HepG2 (cell line): Measurements from ENCODE around the gene TSEN54. TPM values are rescaled to one million over a fixed set of nuclear protein-coding genes. Genes with fewer than 3 reads are reported as not detected.
"Not testable (repeated sequence)": the region's sequence is repeated elsewhere in the genome, so short reads cannot be mapped to it uniquely, and the experiment has no call there.

Source experiments
- ATAC-seq: fragments of 200-7000 bp; cut with Tn5 transposase; 3 replicates; pipeline ENCODE4 v1.9.1; 2020; ENCODE audit warnings: mild to moderate bottlenecking, moderate library complexity
- BruUV-seq: library from RNA; stranded (reverse); fragments of 400-500 nt; replicated peaks from 2 replicates; lab custom pipeline; 2021; lab: Mats Ljungman, UMichigan
- CTCF ChIA-PET: fragments of 300-600 bp; formaldehyde crosslinking; extraction: SDS; loops from one replicate; lab custom pipeline; 2021; ENCODE audit warnings: low total read pairs, inconsistent platforms, low intra/inter-chr PET ratio; lab: Yijun Ruan, JAX
- POLR2A ChIA-PET: fragments of 350-600 bp; sonication (Branson Sonifier 250); formaldehyde crosslinking; loops from one replicate; lab custom pipeline; 2020; ENCODE audit warnings: antibody characterized with exemption, inconsistent platforms; lab: Yijun Ruan, JAX
- DNase-seq: peaks from one replicate; pipeline ENCODE4 v3.0.0-alpha.2; 2015; ENCODE audit warnings: low spot score
- FAIRE-seq: peaks from 3 replicates; lab custom pipeline; 2011; peaks lifted over from hg19 to GRCh38; lab: Jason Lieb, UNC
- H2AFZ ChIP-seq: one replicate; pipeline ENCODE4 v1.6.1; 2011; ENCODE audit warnings: low read length, inconsistent platforms
- H3K27ac ChIP-seq: fragments of 300-600 bp; 3 replicates; pipeline ENCODE4 v1.8.0; 2011; ENCODE audit warnings: mixed run types, mild to moderate bottlenecking, mixed read lengths, low read length, inconsistent platforms; ENCODE audit not compliant: insufficient read depth; ENCODE audit errors: extremely low read length
- H3K27me3 ChIP-seq, 2 experiments: fragments of 200-600 bp in 1 of 2; 2 replicates in 1 of 2; 3 replicates in 1 of 2; pipeline versions ENCODE4 v1.6.0 to v1.8.0; 2011; ENCODE audit warnings: low read length in 2 of 2, mild to moderate bottlenecking in 2 of 2, moderate library complexity in 2 of 2, inconsistent platforms in 1 of 2; ENCODE audit not compliant: insufficient read depth in 2 of 2, control insufficient read depth in 1 of 2
- H3K36me3 ChIP-seq, 2 experiments: fragments of 200-600 bp in 1 of 2; replicated peaks in 1 of 2; 2 replicates in 1 of 2; 3 replicates in 1 of 2; pipeline versions ENCODE4 v1.5.1 to v1.8.0; 2011; ENCODE audit warnings: low read length in 2 of 2, inconsistent platforms in 1 of 2; ENCODE audit not compliant: insufficient read depth in 2 of 2, control insufficient read depth in 1 of 2
- H3K4me1 ChIP-seq: 2 replicates; pipeline ENCODE4 v1.5.1; 2012; ENCODE audit warnings: low read length, inconsistent platforms; ENCODE audit not compliant: insufficient read depth
- H3K4me2 ChIP-seq: 2 replicates; pipeline ENCODE4 v1.6.0; 2011; ENCODE audit warnings: low read depth, low read length, inconsistent platforms
- H3K4me3 ChIP-seq, 3 experiments: fragments of 200-600 bp in 1 of 3; sonication (generic), shearing (Covaris generic) in 1 of 3; replicated peaks in 1 of 3; 2 replicates each; pipeline ENCODE4 v1.5.1; 2011 to 2016; ENCODE audit warnings: low read length in 3 of 3, inconsistent platforms in 2 of 3, low read depth in 2 of 3, mild to moderate bottlenecking in 2 of 3, control low read depth in 1 of 3, mixed read lengths in 1 of 3; ENCODE audit not compliant: insufficient read depth in 1 of 3
- H3K79me2 ChIP-seq: one replicate; pipeline ENCODE4 v1.6.1; 2011; ENCODE audit warnings: low read length, inconsistent platforms; ENCODE audit not compliant: insufficient read depth
- H3K9ac ChIP-seq: 2 replicates; pipeline ENCODE4 v1.6.0; 2011; ENCODE audit warnings: mild to moderate bottlenecking, low read depth, low read length, inconsistent platforms; ENCODE audit not compliant: insufficient read depth
- H3K9me3 ChIP-seq: 2 replicates; pipeline ENCODE4 v1.5.1; 2012; ENCODE audit warnings: mild to moderate bottlenecking, low read length
- H4K20me1 ChIP-seq: 2 replicates; pipeline ENCODE4 v1.6.0; 2011; ENCODE audit warnings: inconsistent platforms, mild to moderate bottlenecking, low read length, moderate library complexity; ENCODE audit not compliant: insufficient read depth
- ZKSCAN1 ChIP-seq: fragments of 150-350 bp; IDR thresholded peaks from 2 replicates; pipeline ENCODE4 v1.6.1; 2014; ENCODE audit warnings: low read length
- ZNF124 ChIP-seq: sonication (generic); formaldehyde crosslinking; IDR thresholded peaks from 2 replicates; pipeline ENCODE4 v1.4.0; 2020; ENCODE audit warnings: missing genetic modification reagents
- WGBS: methylation state at CpG from one replicate; pipeline ENCODE4 v1.1.6; 2017; ENCODE audit warnings: low lambda C conversion rate; 5-methylcytosine and 5-hydroxymethylcytosine counted together
- in situ Hi-C: cut with HindIII; loops from 2 replicates; pipeline ENCODE4 v1.10.0; 2017; ENCODE audit warnings: low pct_unique_long_range_greater_than_20kb; ENCODE audit not compliant: extremely low pct_ligation_motif_present
- intact Hi-C: fragments of 100-400 bp; cut with micrococcal nuclease; formaldehyde crosslinking; loops from one replicate; pipeline ENCODE4 v1.10.0; 2022; ENCODE audit not compliant: unreplicated experiment
- polyA plus RNA-seq, 8 experiments: library from polyadenylated mRNA; depleted of rRNA in 3 of 8; stranded (reverse) in 7 of 8; unstranded in 1 of 8; fragments of >200 nt; fragmentation: Illumina TruSeq in 4 of 8; extraction: Trizol in 4 of 8; gene quantifications; 2 replicates each; pipeline versions ENCODE4 v1.2.1 to v1.2.3, GENCODE V29; 2011 to 2016; ENCODE audit warnings: low read depth in 4 of 8, missing spikeins in 1 of 8, mixed read lengths in 1 of 8; ENCODE audit not compliant: insufficient read depth in 1 of 8
- total RNA-seq, 5 experiments: library from RNA; depleted of rRNA; stranded (reverse); fragments of >200 nt; fragmentation: Illumina TruSeq; extraction: Trizol; gene quantifications; 2 replicates each; pipeline ENCODE4 v1.2.3, GENCODE V29; 2016; ENCODE audit warnings: low read depth in 1 of 5

The TSEN54 gene
- total and polyA plus RNA-seq, 2 of the 13 experiments (the other 11 are each of a cell fraction or from before 2014, with no cell fraction given): 62.9 to 63.3 TPM

- in situ Hi-C loops: no loop called here
- H3K27ac ChIP-seq: no peak overlapping the region
- FAIRE-seq: no peak
- WGBS: 99% methylated on average over 9 of the region's 9 CpGs
- H3K4me2 ChIP-seq: no peak overlapping the region
- CTCF ChIA-PET: no interaction called here
- H3K79me2 ChIP-seq: peaks cover 8% of the 10 kb centered on the region
- peaks cover 7 to 31% of the 10 kb centered on the region in 2 experiments; a peak in 4 of 5 replicates for H3K36me3 ChIP-seq
- H3K4me3 ChIP-seq: no peak overlapping the region
- no peak overlapping the region for H3K9ac ChIP-seq
- H3K9me3 ChIP-seq: no peaks in the 10 kb centered on the region
- H3K4me1 ChIP-seq: peaks cover 21% of the 10 kb centered on the region
- H3K27me3 ChIP-seq: no peaks in the 10 kb centered on the region; a peak in 1 of 5 replicates
- POLR2A ChIA-PET: no interaction called here
- peak; percentile 66; the same call in 1 of the 2 replicates for TF ChIP-seq ZKSCAN1
- no peak for TF ChIP-seq ZNF124 (CRISPR knock-in tag)
- intact Hi-C loops: no loop called here
- 0 out of 2 replicates have a peak, but pooled peaks cover 4% of the 10 kb centered on the region for H4K20me1 ChIP-seq
- no TSS peak for BruUV-seq
- no peak for DNase-seq
- ATAC-seq: no peak
- H2AFZ ChIP-seq: no peak overlapping the region
Measured at GRCh38 chr17:75518983-75519537, 2.7 kb downstream of the TSEN54 start.

- 96% methylated on average over 8 of the region's 8 CpGs for WGBS
- H3K4me2 ChIP-seq, H3K79me2 ChIP-seq, DNase-seq, in situ Hi-C loops, ATAC-seq, H3K27me3 ChIP-seq, H3K9me3 ChIP-seq, intact Hi-C loops, H3K9ac ChIP-seq, BruUV-seq, CTCF ChIA-PET, FAIRE-seq, H2AFZ ChIP-seq, H3K4me3 ChIP-seq, H3K27ac ChIP-seq, H4K20me1 ChIP-seq: not testable (repeated sequence)
- peaks cover 7 to 31% of the 10 kb centered on the region in 2 experiments; a peak in 4 of 5 replicates for H3K36me3 ChIP-seq
- peaks cover 25% of the 10 kb centered on the region for H3K4me1 ChIP-seq
- POLR2A ChIA-PET: interaction anchor here (1.3 to 1.5 kb wide), 2 partner anchors 9 to 59 kb away, joined by 3 read pairs; no protein-coding TSS in a partner anchor
Measured at GRCh38 chr17:75520413-75520812, 4.1 kb downstream of the TSEN54 start.
